Stomach (tissue), 4 donors: ENCODE measurements around the gene FKBP1B.
A peak's percentile ranks its signal among the peaks of the same experiment; 100 is the strongest.

Experiments used
- CTCF ChIP-seq, 7 experiments: fragments of 450-650 bp in 4 of 7; fragments of 200-600 bp in 3 of 7; sonication (generic) in 3 of 7; IDR thresholded peaks; one replicate each; pipeline ENCODE4 v1.5.1; 2016 to 2019; ENCODE audit warnings: antibody characterized with exemption in 7 of 7, control low read depth in 2 of 7, mild to moderate bottlenecking in 1 of 7
- EP300 ChIP-seq: sonication (generic); formaldehyde crosslinking; IDR thresholded peaks from one replicate; pipeline ENCODE4 v1.6.1; 2017; ENCODE audit warnings: antibody characterized with exemption
- POLR2A ChIP-seq, 4 donors: fragments of 450-650 bp; IDR thresholded peaks; one replicate each; pipeline ENCODE4 v1.6.1; 2016; ENCODE audit warnings: antibody characterized with exemption in 4 of 4, control low read depth in 2 of 4, mild to moderate bottlenecking in 1 of 4, moderate library complexity in 1 of 4
- POLR2AphosphoS5 ChIP-seq, 3 donors: sonication (generic); formaldehyde crosslinking; IDR thresholded peaks; one replicate each; pipeline ENCODE4 v1.6.1; 2016; ENCODE audit warnings: antibody characterized with exemption in 3 of 3

GRCh38 chr2:24076849-24077534, 27.5 kb downstream of the FKBP1B start:
- TF ChIP-seq CTCF (IDR thresholded peaks at IDR 0.05) (no peak), POLR2A (IDR thresholded peaks at IDR 0.05) (peak in 1 of 4 donors; percentile 63), EP300 (no peak), POLR2AphosphoS5 (IDR thresholded peaks at IDR 0.05) (peak in 2 of 3 donors; percentile 57 to 64)
